ENCODE results near the gene KCNS3.

KCNS3 gene

DNA sequence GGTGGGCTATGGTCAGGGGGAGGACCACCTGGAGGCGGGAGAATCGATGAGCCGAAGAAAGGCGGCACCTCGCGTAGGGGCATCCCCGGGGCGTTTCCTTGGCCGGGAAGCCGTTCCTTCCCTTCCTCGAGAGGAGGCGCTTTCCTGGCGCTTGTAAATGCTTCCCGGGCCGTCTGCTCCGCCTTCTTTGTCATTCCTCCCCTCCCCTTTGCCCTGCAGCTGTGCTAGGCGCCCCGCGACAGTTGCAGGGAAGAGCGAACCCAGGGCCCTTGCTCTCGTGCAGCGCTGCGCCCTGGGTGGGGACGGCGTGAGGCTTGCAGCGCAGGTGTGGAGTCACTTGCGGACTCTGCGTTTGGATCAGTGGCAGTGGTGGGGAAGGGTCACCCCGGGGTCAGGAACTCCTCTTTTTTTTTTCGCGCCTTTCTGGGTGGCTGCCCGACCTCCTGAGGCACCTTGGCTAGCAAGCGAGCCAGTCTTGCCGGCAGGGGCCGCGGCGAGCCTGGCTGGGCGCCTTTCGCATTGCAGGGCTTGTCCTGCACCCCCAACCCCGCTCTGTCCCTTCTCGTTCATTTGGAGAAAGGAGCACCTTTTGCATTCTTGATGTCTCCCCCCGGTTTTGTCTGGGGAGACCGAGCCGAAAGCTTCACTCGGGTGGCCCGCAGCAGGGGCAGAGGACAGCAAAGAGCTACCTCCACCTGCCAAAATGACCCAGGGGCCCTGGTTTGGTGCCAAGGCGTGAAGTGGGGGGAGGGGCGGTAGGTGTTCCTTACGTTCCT lies 858 bp downstream of the KCNS3 start:
- DNase-seq = peak; percentile 94

DNA sequence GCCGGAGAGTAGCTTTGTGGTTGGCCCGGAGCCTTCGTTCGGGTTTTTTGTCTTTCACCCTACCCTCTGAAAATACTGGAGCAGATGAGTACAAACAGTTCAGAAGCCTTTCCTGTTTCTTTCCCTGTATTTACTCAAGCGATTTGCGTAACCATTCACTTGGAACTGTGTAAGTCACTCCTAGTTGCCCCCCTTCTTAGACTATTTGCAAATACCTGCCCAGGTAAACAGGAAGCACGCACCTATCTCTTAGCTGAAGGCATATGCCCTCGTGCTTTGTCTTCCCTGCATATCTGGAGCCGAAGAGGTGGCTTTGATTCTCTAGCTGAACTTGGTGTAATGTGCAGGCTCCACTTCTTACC lies 1.4 kb downstream of the KCNS3 start:
- DNase-seq = peak; percentile 83

DNA sequence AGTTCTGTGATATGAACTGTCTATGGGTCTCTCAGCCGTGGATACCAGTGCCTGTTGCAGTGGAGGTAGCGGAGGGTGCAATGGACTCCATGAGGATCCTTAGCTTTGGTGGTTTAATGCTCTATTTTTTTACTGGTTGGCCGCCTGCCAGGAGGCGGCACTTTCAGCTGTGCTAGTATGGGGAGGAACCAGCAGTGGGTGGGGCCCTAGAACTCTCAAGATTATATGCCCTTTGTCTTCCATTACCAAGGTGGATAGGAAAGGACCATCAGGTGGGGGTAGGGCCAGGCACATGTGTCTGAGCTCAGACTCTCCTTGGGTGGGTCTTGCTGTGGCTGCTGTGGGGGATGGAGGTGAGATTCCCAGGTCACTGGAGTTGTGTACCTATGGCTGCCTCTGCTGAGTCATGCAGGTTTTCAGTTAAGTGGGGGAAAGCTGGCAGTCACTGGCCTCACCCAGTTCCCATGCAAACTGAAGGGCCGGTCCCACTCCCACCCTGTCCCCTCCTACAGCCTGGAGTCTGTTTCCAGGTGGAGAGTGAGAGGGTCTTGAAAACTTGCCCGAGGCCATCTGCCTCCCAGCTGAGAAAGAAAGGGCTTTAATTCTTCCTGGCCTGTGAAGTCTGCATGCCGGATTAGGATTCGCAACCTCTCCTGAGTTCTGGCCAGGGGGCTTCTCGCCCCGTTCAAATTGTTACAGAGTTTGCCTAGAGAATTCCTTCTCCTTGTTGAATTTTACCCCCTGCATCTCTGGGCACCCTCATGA lies 14.5 kb downstream of the KCNS3 start:
- peak; percentile 86 for DNase-seq

- DNase-seq = peak; percentile 27
Measured at GRCh38 chr2:17894005-17894404, 15.5 kb downstream of the KCNS3 start.

DNA sequence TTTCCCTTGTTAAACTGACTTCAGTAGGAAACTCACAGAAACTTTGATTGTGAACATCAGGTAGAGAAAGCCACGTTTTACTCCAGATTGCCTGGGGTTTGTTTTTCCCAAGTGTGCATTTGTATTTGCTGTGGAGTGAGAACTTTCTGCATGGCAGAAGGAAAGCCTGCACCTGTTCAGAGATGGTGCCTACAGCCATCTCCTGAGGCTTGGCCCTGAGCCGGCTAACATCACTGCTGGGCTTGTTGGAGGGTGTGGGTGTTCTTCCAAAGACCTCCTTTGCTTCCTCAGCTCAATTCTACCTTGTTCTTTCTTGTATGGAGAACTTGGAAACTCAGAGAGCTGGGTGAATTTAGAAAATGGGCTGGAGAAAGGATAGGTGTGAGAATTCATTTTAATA lies 16.1 kb downstream of the KCNS3 start:
- peak; percentile 24 for DNase-seq

DNA sequence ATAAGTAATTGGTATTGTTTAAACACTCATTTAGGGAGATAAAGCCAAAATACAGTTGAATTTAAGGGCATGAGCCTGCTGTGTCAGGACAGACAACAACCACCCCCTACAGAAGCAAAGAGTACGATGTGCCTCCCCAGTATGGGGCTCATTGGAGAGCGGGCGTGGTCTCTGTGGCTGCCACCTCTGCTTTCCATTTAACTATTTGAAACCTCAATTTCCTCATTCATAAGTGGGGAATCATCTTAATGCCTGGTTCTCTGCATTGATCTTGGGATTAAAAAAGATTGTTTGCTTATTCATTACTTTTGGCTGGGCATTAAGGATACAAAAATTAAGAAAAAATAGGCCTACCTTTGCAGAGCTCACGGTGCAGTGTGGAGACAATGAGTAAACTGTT lies 21.4 kb downstream of the KCNS3 start:
- no peak for DNase-seq

DNA sequence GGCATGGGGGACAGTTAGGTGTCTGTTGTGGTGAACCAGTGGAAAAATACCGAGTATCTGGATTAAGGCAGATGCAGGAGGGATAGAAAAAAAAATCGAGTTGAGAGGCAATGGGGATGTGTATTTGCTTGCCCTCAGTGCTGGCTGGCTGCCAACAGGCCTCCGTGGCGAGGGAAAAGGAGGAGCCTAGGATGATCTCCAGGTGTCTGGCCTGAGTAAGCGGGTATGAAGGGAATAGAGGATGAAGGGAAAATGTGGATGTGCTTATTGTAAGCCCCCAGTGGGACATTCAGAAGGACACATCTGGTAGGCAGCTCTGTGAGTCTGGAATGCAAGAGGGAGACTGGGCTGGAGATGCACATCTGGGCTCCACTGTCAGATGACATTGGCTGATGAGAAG lies 22.8 kb downstream of the KCNS3 start:
- DNase-seq = peak; percentile 96

- DNase-seq = no peak
Measured at GRCh38 chr2:17910980-17911379, 32.5 kb downstream of the KCNS3 start.

DNA sequence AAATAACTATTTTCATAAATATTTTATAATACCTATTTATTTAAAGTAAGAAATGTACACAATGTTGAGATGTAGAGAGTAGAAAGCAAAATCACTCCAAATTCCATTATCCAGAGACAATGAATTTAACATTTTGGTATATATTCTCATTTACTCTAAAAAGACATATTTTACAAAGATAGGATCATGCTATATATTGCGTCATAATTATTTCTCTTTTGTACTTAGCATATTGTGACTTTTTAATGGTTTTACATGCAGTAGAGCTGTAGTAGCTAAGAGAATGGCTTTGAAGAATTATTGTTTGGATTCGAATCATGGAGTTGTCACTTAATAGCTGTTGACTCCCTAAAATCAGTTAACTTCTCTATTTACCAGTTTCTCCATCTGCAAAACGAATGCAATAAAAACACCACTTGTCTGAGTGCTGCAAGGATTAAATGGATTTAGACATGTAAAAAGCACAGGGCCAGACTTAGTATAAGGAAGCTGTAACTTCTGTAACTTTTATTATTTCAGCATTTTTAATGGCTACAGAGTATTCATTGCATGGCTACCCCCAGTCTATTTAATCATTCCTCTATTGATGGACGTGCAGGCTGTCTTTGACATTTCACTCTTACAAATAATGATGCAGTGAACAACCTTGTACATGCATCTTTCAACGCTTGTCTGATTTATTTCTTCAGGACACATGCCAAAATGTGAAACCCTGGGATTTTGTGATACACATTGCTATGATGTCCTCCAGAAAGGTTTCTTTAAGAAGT lies 33.2 kb downstream of the KCNS3 start:
- no peak for DNase-seq

DNA sequence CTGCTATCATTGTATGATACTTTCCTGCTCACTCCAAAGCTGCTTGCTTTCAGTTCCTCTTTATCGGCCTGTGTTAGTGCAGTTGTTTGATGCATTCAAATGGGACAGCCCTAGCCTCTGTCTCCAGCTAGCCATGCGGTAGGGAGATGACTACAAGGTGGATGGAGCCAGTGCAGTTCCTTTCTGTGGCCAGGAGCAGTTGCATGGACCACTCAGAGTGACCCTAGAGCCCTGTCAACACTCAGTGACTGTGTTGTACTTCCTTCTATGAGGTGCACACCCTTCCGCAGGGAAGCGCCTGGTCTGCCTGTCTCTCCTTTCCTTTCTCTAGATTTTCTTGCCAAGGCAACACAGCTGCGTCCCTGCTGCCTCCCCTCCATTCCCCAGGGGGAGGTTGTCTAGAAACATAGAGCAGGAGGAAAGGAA lies 33.8 kb downstream of the KCNS3 start:
- no peak for DNase-seq

DNA sequence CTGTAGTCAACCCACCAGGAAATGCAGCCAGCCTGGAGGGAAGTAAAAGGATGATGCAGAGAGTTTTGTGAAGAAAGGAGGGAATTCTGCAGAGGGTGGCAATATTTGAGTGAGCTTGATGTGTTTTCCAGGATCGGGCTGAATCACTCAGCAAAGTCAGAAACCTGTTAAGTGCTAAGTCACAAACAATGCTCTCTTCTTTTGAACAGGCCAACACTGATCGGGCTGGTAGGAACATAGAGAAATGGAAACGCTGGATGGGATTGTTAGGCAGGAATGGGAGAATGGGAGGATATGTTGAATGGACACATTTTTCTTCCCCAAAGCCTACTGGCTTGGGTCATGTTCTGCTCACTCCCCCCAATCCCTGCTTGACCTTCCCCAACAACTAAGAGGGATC lies 36.6 kb downstream of the KCNS3 start:
- DNase-seq = no peak

- DNase-seq = no peak
Measured at GRCh38 chr2:17915811-17916518, 37.5 kb downstream of the KCNS3 start.

- peak; percentile 23 for DNase-seq
Measured at GRCh38 chr2:17916584-17916983, 38.1 kb downstream of the KCNS3 start.

- DNase-seq = peak; percentile 65
Measured at GRCh38 chr2:17918789-17919188, 40.3 kb downstream of the KCNS3 start.

- no peak for DNase-seq
Measured at GRCh38 chr2:17930773-17931172, 52.3 kb downstream of the KCNS3 start.

DNA sequence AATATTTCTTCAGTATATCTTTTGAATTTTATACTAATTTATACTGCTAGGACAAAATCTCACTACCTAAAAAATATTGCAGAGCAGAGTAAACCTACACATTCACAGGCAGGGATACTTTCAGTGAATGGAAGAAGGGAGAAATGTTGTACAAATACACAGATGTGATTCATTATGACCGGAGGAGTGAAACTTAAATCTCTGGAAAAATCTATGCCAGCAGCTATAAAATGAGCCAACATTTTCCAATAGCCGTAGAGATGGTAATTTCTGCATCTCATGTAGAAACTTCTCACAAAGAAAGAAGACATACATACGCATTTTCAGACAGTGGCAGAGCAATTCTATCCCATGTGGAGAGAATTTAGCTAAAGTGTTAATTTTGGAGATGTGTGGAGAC lies 54.8 kb downstream of the KCNS3 start:
- no peak for DNase-seq

DNA sequence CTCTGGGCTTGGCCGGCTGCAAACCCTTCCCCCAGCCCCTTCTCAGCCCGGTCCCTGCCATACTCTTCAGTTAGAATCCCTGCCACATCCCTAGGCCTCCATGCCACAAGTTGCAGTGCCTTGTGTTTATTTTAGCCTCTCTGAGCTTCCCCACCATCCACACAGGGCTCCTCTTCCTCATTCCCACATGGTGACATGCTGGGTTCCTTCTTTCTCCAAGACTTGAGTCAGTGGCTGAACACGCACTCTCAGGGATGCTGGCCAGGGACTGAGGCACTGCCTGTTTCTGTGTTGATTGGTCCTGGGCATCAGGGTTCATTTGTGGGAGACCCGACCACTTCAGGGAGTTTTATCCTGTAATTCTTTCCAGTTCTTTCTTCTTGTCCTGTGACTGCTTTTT lies 56.3 kb downstream of the KCNS3 start:
- peak; percentile 4 for DNase-seq

DNA sequence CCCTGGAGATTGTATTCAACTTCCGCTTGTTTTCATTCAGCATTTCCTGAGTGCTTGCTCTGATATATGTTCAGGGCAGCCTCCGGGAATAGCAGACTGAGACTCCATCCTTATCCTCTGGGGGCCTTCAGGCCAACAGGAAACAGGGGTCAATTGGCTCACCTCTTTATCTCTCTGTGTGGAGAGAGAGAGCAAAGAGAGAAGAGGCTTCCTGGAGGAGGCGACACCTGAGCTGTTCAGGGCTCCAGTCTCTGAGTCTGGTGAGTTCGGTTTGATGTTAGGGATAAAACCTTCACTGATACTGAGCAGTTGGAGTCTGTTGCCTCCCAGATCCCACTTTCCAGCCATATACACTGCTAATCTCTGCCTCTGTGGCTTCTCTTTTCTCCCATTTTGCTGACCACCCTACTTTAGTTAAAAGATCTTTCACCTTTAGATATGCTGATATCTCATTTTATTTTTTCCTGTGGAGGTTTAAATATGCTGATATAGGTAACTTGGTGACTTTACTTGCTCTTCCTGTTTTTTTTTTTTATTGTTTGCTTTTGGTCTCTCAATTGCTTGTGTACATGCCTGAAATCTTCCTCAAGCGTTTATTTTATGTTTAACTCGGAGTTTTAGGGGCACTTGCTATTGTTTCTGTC lies 56.9 kb downstream of the KCNS3 start:
- peak; percentile 11 for DNase-seq

- DNase-seq = no peak
Measured at GRCh38 chr2:17936599-17936998, 58.1 kb downstream of the KCNS3 start.

- no peak for DNase-seq
Measured at GRCh38 chr2:17940091-17940630, 61.7 kb downstream of the KCNS3 start.

GRCh38 chr2:17943444-17943843 lies 65.0 kb downstream of the KCNS3 start:
- DNase-seq = no peak

- no peak for DNase-seq
Measured at GRCh38 chr2:17947113-17947512, 68.6 kb downstream of the KCNS3 start.

All from DMS53 (cell line).